ENCODE results near the gene DNAH10. TPM values are rescaled to one million over a fixed set of nuclear protein-coding genes. Genes with fewer than 3 reads are reported as not detected.

Gene DNAH10
- total and polyA plus RNA-seq, 11 donors: 0.04 to 0.45 (median 0.23) TPM; not detected in 4

- intact Hi-C loops (cut with DNase I): no loop called here
- Histone ChIP-seq H3K4me1 (peaks cover 0 to 17% (median 0%) of the 10 kb centered on the region in 12 donors), H3K9me3 (peaks cover 0 to 9% (median 0%) of the 10 kb centered on the region in 12 donors), H3K4me3 (no peak overlapping the region), H3K27ac (peak overlapping the region in 1 of 12 donors; percentile 64), H3K36me3 (peaks cover 0 to 64% (median 50%) of the 10 kb centered on the region in 9 donors), H3K27me3 (no peaks in the 10 kb centered on the region)
- WGBS, 4 donors: 94 to 98% (median 95%) methylated on average over 41 to 46 of the region's 46 CpGs
- ATAC-seq (no peak), DNase-seq (no peak)
- TF ChIP-seq CTCF (IDR thresholded peaks at IDR 0.05): no peak
- no peak for TF ChIP-seq POLR2A (IDR thresholded peaks at IDR 0.05)
Observed at GRCh38 chr12:123936956-123937706, 175.0 kb downstream of the DNAH10 start.

- Histone ChIP-seq H3K27me3 (no peaks in the 10 kb centered on the region), H3K27ac (peak overlapping the region in 1 of 12 donors; percentile 64), H3K4me3 (peak overlapping the region in 1 of 12 donors; percentile 37), H3K4me1 (peaks cover 0 to 17% (median 0%) of the 10 kb centered on the region in 12 donors), H3K9me3 (peaks cover 0 to 12% (median 0%) of the 10 kb centered on the region in 12 donors), H3K36me3 (peaks cover 0 to 72% (median 58%) of the 10 kb centered on the region in 9 donors)
- ATAC-seq (no peak), DNase-seq (no peak)
- TF ChIP-seq POLR2A (IDR thresholded peaks at IDR 0.05) (no peak), CTCF (IDR thresholded peaks at IDR 0.05) (no peak)
- WGBS, 4 donors: 81 to 93% (median 87%) methylated on average over 16 of the region's 16 CpGs
- intact Hi-C loops (cut with DNase I): no loop called here
Observed at GRCh38 chr12:123937707-123938591, 175.8 kb downstream of the DNAH10 start.

GRCh38 chr12:123938679-123939480, 176.8 kb downstream of the DNAH10 start:
- DNase-seq (no peak), ATAC-seq (no peak)
- H3K4me1 ChIP-seq: peaks cover 0 to 17% (median 0%) of the 10 kb centered on the region in 12 donors
- intact Hi-C loops (cut with DNase I): no loop called here
- peak overlapping the region in 1 of 12 donors; percentile 64 for H3K27ac ChIP-seq
- H3K27me3 ChIP-seq: no peaks in the 10 kb centered on the region
- 87 to 89% (median 88%) methylated on average over 16 of the region's 16 CpGs for WGBS, 4 donors
- TF ChIP-seq POLR2A (IDR thresholded peaks at IDR 0.05) (no peak), CTCF (IDR thresholded peaks at IDR 0.05) (peak in 5 of 12 donors; percentile 11 to 39 (median 17))
- peaks cover 0 to 12% (median 0%) of the 10 kb centered on the region in 12 donors for H3K9me3 ChIP-seq
- peaks cover 0 to 81% (median 65%) of the 10 kb centered on the region in 9 donors for H3K36me3 ChIP-seq
- no peak overlapping the region for H3K4me3 ChIP-seq
